HL-60/S4 treated with retinoic acid at 250 ng/mL for 4 days and 3 days (cell line): Measurements from ENCODE around the gene CCDC134.
"Not testable (repeated sequence)": the region's sequence is repeated elsewhere in the genome, so short reads cannot be mapped to it uniquely, and the experiment has no call there.

Source experiments
- in situ Hi-C: fragments of 300-500 bp; cut with MboI; formaldehyde crosslinking; loops from 2 replicates; pipeline ENCODE4 v1.7.0; 2022; ENCODE audit warnings: low sequenced_read_pairs

The CCDC134 gene

DNA sequence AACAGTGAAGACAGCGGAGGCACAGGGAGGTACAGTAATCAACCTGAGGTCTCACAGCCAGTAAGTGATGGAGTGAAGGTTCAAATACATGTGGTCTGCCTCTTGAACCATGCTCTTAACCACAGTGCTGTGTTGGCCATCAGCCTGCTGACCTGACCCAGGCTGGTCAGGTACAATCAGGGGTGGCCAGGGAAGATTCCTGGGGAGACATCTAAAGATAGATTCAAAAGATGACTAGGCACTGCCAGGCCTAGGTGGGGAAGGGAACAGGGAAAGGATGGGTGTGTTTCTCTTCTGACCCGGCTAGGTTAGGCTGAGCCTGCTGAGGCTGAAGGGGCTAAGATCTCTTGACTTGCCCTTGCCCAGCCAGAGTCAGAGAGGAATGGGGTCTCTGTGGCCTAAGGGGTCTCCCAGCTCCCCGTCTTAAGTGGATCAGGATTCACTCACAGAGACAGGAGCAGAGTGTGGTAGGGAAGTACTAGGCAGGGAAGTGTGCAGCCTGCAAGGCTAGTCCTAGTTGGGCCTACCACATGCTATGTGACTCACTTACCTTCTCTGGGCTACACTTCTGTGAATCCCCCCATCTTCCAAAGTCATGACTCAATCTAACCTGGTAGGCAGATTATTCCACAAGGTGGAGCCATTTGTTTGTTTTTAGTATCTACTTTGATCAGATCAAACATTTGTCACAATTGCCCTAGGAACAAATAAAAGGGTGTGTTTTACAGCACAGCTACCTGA, 22.0 kb downstream of the CCDC134 start:
- in situ Hi-C loops, result no loop called here

DNA sequence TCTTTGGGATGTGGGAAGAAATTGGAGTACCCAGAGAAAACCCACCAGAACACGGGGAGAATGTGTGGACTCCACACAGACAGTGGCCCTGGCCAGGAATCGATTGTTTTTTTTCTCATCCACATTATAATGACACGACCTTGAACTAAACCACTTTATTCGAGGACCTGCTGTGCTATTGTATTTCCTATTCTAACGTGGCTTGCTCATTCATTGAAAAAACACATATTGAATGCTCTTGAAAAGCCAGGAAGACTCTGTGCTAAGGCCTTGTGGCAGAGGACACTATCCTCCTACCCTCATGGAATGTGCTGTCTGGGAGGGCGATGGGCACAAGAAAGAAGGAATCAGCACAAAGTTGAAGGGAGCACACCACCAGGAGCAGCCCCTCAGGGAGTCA, 23.3 kb downstream of the CCDC134 start:
- in situ Hi-C loops, result no loop called here

DNA sequence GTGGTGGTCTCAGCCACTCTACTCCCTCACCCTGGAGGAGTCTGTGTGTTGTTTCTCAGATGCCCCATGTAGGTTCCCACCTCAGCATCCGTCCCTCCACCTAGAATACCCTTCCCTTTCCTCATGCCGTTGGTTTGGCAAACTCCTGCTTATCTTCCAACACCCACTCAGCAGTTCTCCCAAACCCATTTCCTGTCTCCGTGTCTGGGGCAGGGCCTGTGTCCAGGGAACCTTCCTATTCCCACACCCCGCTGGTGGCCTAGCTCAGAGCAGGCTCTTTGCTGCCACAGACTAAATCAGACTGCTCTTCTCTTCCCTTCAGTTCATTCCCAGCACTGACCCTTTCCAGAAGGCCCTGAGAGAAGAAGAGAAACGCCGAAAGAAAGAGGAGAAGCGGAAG, 24.9 kb downstream of the CCDC134 start:
- in situ Hi-C loops, result no loop called here

DNA sequence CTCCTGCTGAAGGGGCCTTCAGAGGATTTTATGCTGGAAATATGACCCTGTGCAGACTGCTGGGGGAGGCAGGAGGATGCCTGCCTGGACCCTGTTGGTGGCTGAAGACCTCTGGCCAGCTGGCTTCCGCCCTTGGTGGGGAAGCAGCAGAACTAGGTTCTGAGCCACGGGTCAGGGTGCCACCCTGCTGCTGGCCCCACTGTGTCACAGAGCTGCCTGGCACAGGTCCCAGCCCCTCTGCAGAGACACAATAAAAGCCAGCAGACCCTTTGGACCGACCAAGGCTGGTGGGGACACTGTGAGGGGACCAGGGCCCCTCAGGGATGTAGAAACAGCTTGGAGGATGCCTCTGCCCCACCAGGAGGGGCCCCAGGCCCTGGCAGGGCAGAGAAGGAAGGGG, 25.5 kb downstream of the CCDC134 start:
- in situ Hi-C loops, result no loop called here

DNA sequence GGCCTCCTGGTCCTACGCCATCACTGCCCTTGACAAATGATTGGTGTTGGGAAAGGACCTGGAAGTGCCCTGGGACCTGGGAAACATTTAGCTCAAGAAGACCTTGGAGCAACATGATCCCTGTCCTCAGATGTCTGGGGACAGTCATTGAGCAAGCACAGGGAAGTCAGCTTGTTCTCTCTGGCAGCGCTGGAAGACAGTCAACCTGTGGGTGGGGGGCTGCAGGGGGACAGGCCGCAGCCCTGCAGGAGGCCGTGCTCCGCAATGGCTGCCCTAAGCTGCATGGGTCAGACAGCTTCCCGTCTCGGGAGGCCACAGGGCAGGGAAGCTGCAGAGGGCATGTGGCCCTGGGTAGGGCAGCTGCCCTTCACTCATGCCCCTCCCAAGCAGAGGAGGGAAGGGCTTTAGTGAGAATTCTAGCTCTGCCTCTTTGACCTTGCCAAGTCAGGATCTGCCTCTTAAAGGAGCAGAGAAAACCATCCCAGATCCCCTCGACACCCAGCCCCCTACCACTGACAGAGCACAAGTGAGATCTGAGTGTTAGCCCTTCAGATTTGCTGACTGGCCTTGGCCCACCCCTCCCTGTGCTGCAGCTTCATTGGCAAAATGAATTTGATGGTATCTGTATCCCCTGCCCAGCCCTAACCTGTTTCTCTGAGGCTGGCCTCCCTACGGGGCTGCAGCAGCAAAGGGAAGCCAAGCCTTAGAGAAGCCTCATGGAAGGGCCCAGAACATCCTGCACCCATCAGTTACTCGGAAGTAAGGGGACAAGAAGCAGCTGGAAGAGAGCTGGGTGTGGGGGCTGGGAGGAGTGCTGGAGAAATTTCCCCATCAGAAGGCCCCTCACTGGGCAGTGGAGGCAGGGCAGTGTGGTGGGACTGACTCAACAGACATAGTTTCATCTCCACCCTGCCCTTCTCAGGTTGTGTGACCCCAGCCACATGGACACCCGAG, 26.2 kb downstream of the CCDC134 start:
- in situ Hi-C loops, result no loop called here

DNA sequence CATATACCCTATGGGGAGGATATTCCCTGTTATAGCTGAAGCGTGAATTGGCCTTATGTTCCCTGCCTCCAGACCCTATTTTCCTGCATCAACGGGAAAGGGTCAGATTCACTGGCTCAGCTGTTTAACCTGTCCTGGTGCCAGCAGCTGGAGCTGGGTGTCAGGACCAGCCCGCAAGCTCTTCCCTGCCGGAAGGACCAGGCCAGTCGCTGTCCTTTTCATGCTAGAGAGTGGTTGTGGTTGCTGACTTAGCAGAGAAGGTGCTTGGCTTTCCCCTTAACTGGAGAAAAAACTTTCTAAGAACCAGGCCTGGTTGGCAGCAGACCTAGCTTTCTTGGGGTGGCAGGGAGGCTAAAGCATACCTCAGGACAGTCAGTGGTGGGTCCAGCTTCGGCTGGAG, 27.2 kb downstream of the CCDC134 start:
- in situ Hi-C loops, result no loop called here

DNA sequence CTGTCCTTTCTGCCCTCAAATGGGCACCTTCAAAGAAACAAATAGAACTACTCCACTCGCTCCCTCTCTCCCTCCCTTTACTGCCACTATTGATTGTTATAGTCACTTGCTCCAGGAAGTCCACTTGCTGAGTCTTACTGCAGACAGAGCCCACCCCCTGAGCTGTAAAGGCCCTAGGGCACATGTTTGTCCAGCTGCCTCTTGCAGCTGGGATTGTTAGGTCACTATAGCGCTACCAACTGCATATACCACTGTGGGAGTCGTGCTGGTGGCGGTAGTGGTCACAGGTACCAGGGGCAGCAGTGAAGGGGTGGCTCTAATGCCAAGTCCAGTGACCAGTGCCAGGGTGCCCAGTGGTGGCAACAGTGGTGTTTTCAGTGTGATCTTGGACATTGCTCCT, 28.0 kb downstream of the CCDC134 start:
- in situ Hi-C loops, result no loop called here

DNA sequence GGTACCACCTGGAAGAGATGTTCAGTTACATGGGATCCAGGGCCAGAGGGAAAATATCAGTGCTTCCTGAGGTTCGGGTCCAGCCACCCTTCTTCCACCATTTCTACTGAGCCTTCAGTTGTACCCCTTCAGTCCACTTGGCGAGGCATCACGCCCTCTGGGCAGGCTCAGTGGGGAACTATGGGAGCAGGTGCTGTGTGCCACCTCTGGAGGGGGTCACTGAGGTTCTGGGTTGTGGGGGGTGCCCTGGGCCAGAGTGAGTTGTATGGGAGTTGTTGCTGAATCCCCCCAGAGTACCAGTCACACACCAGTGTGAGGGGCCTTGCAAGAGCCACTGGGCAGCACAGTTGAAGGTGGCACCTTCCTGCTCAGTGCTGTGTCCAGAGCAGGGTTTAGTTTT, 29.7 kb downstream of the CCDC134 start:
- in situ Hi-C loops, result no loop called here

DNA sequence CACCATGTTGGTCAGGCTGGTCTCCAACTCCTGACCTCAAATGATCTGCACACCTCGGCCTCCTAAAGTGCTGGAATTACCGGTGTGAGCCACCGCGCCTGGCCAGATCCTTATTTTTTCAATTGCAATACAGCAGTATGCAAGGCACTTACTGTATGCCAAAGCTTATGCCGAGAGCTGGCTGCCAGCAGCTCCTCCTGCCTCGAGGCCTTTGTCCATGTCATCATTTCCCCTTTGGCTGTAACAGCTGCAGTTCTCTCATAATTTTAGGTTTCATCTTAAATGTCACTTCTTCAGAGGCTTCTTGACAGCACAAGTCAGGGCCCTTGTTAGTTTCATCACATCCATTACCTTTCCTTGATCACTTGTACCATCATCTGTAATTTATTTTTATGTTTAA, 30.9 kb downstream of the CCDC134 start:
- in situ Hi-C loops, result no loop called here

DNA sequence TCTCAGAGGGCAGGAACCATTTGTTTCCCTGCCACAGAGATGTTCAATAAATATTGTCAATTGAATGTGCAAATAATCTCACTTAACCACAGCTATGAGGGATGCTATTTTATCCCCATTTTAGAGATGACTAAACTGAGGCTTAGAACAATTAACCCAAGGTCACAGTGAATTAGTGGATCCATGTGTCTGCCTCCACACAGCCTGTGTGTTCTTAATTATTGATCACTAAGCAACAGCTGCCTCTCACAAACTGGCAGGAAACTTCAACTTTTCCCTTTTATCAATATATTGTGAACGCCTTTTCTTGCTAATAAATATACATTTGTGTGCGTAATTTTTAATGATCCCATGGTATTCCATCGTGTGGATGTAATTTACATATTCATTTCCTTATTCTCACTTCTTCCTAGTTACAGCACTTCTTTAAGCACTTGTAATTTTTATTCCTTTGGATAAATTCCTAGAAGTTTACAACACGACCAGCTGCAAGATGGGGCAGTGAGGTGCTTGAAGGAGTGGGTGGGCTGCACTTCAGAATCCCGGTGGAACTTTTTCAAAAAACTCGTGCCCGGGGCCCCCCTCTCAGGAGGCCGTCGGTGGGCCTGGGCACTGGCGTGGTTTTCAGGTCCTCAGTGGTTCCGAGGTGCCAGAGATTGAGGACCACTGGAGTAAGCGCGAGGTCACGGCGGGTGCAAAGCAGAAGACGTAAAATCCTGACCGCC, 31.5 kb downstream of the CCDC134 start:
- in situ Hi-C loops, result no loop called here

DNA sequence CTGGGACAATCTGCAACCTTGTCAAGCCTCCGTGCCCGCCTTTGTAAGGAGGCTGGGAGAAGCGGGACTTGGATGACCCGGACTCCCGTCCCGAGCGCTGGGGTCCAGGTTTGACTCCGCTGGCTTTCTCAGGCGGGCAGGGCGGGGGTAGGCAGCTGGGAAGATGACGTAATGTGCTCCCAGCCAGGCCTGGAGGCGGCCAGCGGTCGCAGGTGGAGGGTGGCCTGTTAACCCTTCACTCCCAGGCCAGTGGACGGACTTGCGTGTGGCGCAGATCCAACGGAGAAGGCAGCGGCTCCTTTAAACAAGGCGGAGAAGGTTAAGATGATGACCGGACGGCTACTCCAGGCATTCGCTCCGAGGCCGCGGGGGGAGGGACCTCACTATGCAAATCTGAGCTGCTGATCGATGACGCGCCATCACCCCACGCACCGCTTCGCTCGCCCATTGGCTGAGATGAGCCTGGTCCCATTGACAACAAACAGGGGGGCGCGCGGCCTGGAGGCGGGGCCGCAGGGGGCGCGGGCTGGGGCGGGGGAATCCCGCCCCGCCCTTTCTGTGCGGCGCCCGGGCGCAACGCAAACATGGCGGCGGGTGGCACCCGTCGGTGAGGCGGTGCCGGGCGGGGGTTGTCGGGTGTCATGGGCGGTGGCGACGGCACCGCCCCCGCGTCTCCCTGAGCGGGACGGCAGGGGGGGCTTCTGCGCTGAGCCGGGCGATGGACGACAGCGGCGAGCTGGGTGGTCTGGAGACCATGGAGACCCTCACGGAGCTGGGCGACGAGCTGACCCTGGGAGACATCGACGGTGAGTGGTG, 32.3 kb downstream of the CCDC134 start, which contains the start of gene SREBF2:
SREBF2 (plus strand) TSS at position 553 of the 816 bp plus-strand sequence; CDS start at position 719, 166 bp downstream.
- in situ Hi-C loops, result no loop called here

DNA sequence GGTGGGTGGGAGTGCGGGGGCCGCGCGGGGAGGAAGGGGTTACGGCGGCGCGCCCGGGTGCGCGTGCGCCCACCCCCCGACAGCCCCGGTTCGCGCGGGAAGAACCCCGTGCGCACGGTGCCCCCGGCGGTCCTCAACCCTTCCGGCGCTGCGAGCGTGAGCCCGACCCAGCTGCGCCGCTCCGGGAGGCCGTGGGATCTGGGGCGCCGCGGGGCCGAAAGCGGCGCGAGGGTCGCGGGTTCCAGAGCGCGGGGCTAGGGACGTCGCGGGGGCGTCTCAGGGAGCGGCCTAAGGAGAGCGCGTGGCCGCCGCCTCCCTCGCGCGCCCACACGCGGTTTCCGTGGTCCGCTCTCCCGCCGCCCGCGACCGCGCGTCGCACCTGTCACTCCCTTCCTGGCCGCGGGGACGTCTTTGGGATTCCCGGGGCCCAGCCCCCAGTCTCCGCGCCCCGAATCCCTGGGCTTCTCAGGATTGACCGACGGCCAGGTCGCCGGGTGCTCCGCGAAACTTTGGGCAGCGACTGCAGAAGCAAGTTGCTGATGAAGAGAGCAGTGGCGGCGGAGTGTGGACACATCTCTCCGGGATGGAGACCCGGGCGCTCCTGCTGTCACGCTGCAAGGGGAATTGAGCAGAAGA, 33.0 kb downstream of the CCDC134 start:
- in situ Hi-C loops, result no loop called here

DNA sequence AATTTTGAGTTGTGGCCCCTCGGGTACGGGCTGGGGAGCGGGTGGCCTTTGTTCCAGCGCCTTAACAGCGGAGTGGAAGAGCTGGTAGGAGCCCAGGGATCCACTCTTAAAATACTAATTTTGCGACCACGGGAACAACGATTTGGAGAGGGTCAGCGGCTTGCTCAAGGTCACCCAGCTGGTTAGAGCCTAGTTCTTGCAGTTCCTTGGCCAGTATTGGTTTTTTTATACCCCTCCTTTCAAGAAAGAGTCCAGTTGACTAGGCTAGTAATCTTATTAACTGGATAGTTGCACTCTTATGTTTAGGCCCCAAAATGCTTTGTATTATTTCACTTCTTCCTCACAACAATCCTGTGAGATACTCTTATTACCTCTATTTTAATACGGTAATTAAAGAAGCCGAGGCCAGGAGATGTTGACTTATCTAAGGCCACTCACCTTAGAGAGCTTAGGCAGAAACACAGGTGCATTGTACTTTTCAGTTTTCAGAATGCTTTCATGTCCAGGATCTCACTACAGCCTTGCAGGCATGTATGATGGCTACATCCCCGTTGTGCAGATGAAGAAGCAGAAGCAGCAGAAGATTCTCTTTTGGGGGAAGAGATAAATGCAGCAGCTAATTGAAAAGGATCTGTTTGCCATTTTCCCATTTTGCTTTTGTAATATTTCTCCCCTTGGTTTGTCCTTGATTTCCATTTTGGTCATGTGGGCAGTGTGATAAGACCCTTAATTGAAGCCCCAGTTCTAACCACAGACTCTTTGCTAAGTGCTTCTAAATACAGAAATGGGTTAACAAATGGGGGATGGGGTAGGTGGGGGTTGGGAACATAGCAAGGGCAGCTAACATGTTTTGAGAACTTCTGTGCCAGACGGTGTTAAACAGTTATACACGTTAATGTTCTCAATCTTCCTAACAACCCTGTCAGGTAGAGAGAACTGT, 33.8 kb downstream of the CCDC134 start:
- in situ Hi-C loops, result no loop called here

DNA sequence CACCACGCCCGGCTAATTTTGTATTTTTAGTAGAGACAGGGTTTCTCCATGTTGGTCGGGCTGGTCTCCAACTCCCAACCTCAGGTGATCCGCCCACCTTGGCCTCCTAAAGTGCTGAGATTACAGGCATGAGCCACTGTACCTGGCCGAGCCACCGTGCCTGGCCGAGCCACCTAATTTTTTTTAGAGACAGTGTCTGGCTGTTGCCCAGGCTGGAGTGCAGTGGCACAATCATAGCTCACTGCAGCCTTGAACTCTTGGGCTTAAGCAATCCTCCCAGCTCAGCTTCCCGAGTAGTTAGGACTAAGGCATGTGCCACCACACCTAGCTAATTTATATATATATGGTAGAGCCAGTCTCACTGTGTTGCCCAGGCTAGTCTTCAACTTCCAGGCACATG, 35.0 kb downstream of the CCDC134 start:
- in situ Hi-C loops, result not testable (repeated sequence)

DNA sequence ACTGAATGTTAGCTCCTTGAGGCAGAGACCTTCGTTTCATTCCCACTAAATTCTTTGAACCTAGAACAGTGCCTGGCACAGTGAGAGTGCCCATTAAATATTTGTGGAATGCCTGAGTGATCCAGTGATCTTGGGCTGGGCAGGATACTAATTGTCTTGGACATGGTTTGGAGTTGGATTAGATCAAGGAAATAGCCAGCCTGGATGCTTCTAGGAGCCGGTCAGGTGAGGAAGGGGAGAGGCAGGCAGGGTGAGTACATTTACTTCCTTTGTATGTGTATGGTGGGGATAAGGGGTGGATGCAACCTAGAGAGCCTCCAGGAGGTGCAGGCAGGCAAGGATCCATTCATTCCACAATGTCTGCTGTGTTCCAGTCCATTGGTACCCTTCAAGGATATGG, 36.1 kb downstream of the CCDC134 start:
- in situ Hi-C loops, result no loop called here

DNA sequence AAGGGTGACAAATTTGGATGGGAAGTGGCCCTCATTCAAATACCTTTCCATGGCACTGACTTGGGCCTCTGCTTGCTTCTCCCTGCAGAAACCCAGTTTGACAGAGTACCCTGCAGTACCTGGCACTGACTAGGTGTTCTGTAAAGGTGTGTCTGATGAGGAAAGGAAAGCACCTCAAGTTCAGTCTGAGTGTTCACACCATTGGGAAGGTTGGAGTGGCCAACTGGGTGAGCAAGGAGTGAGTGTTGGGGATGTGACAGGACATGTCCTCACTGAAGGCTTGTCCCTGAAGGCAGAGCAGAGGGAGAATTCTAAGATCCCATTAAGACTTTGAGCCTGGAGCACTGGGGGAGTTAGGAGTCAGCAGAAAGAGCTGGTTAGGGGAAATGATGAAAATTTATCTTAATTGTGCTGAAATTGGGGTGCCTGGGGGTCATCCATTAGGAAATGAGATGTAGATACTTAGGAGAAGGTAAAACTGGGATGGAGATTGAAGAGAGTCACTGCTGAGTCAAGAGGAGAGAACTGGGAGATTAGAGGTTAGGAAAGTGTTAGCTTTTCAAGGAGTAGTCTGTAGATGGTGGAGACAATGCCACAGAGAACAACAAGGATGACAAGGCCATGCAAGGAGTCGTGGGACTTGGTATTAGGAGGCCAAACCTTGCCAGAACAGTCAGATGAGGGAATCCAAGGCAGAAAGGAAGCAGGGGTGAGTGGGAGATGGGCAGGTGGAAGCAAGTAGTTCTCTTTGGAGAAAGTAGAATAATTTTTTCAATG, 38.6 kb downstream of the CCDC134 start:
- in situ Hi-C loops, result no loop called here

DNA sequence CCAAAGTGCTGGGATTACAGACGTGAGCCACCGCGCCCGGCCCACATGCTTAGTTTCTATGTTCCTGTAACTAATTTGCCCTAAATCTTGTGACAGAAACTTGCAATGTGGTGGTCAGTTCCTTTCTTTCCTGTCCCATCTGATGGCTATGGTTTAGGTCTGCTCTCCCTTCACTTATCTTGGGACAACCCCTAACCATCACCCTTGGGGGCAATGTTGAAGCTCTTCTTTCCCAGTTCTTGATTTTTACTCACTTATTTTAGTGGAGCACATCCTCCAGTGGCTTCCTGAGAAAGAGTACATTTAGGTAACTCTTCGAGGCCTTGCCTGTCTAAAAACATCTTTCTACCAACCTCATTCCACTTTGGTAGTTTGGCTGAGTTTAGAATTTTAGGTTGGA, 39.7 kb downstream of the CCDC134 start:
- in situ Hi-C loops, result no loop called here

DNA sequence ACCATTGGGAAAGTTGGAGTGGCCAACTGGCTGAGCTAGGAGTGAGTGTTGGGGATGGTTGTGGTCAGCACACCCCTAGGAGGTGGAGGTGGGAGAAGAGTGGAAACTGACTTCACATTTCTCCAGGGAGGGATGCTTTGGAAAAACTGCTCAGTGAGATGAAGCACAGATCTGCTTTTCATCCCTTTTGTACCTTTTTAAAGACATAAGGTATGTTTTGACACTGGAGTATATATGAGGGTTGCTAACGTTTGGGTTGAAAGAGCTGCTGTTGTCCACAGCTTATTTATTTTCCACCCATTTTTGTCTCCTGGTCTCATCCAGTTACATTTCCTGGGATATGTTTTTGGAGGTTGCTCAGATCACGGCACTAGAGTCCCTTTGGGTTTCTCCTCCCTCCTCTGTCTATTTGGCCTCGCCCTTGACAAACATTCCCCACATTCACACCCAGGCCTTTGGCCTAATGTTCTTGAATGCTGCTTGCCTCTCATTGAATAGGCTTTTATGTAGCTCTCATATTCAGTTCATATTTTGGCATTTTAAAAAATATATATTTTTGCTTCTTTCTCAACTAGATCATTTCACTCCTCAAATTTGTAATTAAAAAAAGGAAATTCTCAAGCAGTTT, 40.7 kb downstream of the CCDC134 start:
- in situ Hi-C loops, result no loop called here
